Measurements from ENCODE around the gene ACOX3. TPM values are rescaled to one million over a fixed set of nuclear protein-coding genes. Genes with fewer than 3 reads are reported as not detected.
A peak's percentile ranks its signal among the peaks of the same experiment; 100 is the strongest.

ACOX3 gene
- total RNA-seq, 1 experiment from 2014 or later, result 21.0 TPM

- Histone ChIP-seq H3F3A (ENCODE audit: insufficient read depth, low read depth) (no peaks in the 10 kb centered on the region), H3K27me3 (ENCODE audit: insufficient read depth, low read depth) (no peaks in the 10 kb centered on the region), H3K9me2 (ENCODE audit: insufficient read depth) (no peaks in the 10 kb centered on the region), H3K4me3 (no peak overlapping the region), H3K79me2 (ENCODE audit: low read depth) (no peaks in the 10 kb centered on the region), H2AFZ (no peak overlapping the region), H3K9me3 (ENCODE audit: insufficient read depth, low read depth) (no peaks in the 10 kb centered on the region), H3K4me2 (no peak overlapping the region), H3K27ac (no peak overlapping the region), H3K36me3 (ENCODE audit: low read depth) (no peaks in the 10 kb centered on the region), H4K20me1 (ENCODE audit: insufficient read depth) (no peaks in the 10 kb centered on the region), H3K4me1 (replicated peaks; ENCODE audit: insufficient read depth) (peaks cover under 1% of the 10 kb centered on the region; the same call in 1 of the 2 replicates)
- no TSS peak for BruUV-seq (replicated peaks)
- TF ChIP-seq CTCF (conservative IDR thresholded peaks at IDR 0.05) (no peak), EZH2 (IDR thresholded peaks at IDR 0.05; ENCODE audit: low read depth) (no peak)
- CTCF ChIA-PET, result no interaction called here
- intact Hi-C loops (cut with micrococcal nuclease; ENCODE audit: unreplicated experiment), result no loop called here
- POLR2A ChIA-PET (ENCODE audit: unreplicated experiment), result no interaction called here
- no peak for DNase-seq
These were observed 118.8 kb downstream of the ACOX3 start for GRCh38 chr4:8321771-8322170.

DNA sequence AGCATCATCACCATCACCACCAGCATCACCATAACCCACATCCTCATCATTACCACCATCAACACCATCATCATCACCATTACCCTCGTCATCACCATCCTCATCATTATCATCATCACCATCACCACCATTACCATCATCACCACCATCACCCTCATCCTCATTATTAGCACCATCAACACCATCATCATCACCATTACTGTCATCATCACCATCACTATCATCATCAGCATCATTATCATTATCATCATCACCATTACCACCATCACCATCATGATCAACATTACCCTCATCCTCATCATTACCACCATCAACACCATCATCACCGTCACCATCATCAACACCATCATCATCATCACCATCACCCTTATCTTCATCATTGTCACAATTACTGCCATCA is 119.3 kb downstream of the ACOX3 start:
- no peak overlapping the region for H2AFZ ChIP-seq
- H3K27me3 ChIP-seq (ENCODE audit: insufficient read depth, low read depth), result no peaks in the 10 kb centered on the region
- no peaks in the 10 kb centered on the region for H4K20me1 ChIP-seq (ENCODE audit: insufficient read depth)
- ChIA-PET CTCF (no interaction called here), POLR2A (ENCODE audit: unreplicated experiment) (no interaction called here)
- intact Hi-C loops (cut with micrococcal nuclease; ENCODE audit: unreplicated experiment), result no loop called here
- DNase-seq, result no peak
- no peaks in the 10 kb centered on the region for H3K9me2 ChIP-seq (ENCODE audit: insufficient read depth)
- no peak overlapping the region for H3K4me2 ChIP-seq
- H3K27ac ChIP-seq, result no peak overlapping the region
- BruUV-seq (replicated peaks), result no TSS peak
- no peak for TF ChIP-seq EZH2 (IDR thresholded peaks at IDR 0.05; ENCODE audit: low read depth)
- no peaks in the 10 kb centered on the region for H3K36me3 ChIP-seq (ENCODE audit: low read depth)
- no peak overlapping the region for H3K4me3 ChIP-seq
- H3F3A ChIP-seq (ENCODE audit: insufficient read depth, low read depth), result no peaks in the 10 kb centered on the region
- H3K9me3 ChIP-seq (ENCODE audit: insufficient read depth, low read depth), result no peaks in the 10 kb centered on the region
- H3K79me2 ChIP-seq (ENCODE audit: low read depth), result no peaks in the 10 kb centered on the region
- H3K4me1 ChIP-seq (replicated peaks; ENCODE audit: insufficient read depth), result peaks cover 6% of the 10 kb centered on the region; the same call in 1 of the 2 replicates

DNA sequence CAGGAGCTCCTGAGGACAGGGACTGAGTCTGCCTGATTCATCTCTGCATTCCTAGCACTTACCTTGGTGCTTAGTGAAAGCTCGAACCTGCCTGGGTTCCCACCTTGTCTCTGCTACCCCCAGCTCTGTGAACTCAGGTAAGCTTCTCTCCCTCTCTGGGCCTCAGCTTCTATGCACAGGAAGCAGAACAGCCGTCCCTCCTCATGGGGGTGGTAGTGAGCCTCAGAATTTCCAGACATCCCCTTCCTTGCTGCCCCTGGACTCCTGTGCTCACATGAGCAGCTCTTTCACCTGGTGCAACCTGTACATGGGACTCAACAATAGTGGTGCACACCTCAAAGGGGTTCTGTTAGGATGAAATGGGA is 120.2 kb downstream of the ACOX3 start:
- CTCF ChIA-PET, result no interaction called here
- POLR2A ChIA-PET (ENCODE audit: unreplicated experiment), result no interaction called here

More for the DNA sequence above, 120.2 kb downstream of the ACOX3 start:
- no peaks in the 10 kb centered on the region for H4K20me1 ChIP-seq (ENCODE audit: insufficient read depth)
- no peaks in the 10 kb centered on the region for H3F3A ChIP-seq (ENCODE audit: insufficient read depth, low read depth)
- no peaks in the 10 kb centered on the region for H3K36me3 ChIP-seq (ENCODE audit: low read depth)
- no TSS peak for BruUV-seq (replicated peaks)
- H3K27me3 ChIP-seq (ENCODE audit: insufficient read depth, low read depth), result no peaks in the 10 kb centered on the region
- H3K4me3 ChIP-seq, result no peak overlapping the region
- H3K79me2 ChIP-seq (ENCODE audit: low read depth), result no peaks in the 10 kb centered on the region
- no peak overlapping the region for H3K27ac ChIP-seq
- H3K4me1 ChIP-seq (replicated peaks; ENCODE audit: insufficient read depth), result peaks cover 15% of the 10 kb centered on the region
- intact Hi-C loops (cut with micrococcal nuclease; ENCODE audit: unreplicated experiment), result no loop called here
- H3K9me2 ChIP-seq (ENCODE audit: insufficient read depth), result no peaks in the 10 kb centered on the region
- TF ChIP-seq CTCF (conservative IDR thresholded peaks at IDR 0.05), result peak; percentile 32; the same call in 1 of the 2 replicates
- no peak for TF ChIP-seq EZH2 (IDR thresholded peaks at IDR 0.05; ENCODE audit: low read depth)
- no peak overlapping the region for H2AFZ ChIP-seq
- H3K9me3 ChIP-seq (ENCODE audit: insufficient read depth, low read depth), result no peaks in the 10 kb centered on the region
- no peak for DNase-seq
- H3K4me2 ChIP-seq, result no peak overlapping the region
